COLO668 (cell line): Measurements from ENCODE around the gene SLCO2B1.
A peak's percentile ranks its signal among the peaks of the same experiment; 100 is the strongest.

ENCODE experiments used
- DNase-seq: peaks from one replicate; lab custom pipeline; 2025; ENCODE audit not compliant: unreplicated experiment; lab: John Stamatoyannopoulos, UW

The SLCO2B1 gene

DNA sequence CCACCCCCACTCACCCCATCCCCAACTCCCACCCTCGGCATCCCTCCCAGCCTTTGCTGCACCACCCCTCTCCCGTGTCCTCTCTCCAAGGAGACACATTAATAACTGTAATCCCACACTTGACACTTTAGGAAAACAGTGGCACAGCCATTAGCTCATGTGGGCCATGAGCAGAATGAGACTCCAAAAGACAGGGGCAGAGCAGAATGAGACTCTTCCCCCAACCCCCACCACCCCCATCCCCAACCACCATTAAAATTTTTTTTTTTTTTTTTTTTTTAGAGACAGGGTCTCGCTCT, 6.2 kb upstream of the SLCO2B1 start:
- DNase-seq: no peak

GRCh38 chr11:75145196-75145971, 5.5 kb upstream of the SLCO2B1 start:
- no peak for DNase-seq

DNA sequence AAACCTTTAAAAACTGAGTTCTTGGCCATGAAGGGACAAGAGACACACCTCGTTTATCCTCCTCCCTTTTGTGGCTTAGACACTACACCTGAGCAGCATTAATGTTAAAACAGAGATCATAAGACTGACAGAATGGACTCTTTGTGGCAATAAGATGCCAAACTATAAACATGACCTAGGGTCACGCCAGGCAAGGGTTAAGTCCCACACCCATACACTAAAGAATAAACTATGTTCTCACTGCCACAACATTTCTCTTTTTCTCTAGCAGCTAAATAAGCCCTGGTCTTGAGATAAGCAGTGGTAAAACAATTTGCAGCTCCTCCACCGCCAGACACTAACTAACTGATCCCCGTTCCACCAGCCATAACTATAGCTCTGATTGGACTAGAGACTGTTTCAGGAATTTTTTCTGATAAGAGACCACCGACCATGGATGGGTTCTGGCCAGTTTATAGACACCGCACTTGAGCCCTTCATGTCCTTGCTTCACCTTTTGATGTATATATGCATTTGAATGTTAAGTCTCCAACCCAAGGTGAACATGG, 4.9 kb upstream of the SLCO2B1 start:
- DNase-seq: no peak

DNA sequence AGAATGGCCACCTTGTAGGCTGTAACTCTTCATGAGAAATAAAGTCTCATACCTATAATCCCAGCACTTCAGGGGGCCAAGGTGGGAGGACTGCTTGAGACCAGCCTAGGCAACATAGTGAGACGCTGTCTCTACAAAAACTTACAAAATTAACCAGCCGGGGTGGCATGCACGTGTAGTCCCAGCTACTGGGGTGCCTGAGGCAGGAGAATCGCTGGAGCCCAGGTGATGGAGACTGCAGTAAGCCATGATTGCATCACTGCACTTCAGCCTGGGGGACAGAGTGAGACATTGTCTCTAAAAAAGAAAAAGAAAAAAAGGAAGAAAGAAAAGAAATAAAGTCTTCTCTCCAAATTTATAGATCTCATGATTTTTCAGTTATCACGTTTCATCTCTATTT, 4.2 kb upstream of the SLCO2B1 start:
- DNase-seq: no peak

DNA sequence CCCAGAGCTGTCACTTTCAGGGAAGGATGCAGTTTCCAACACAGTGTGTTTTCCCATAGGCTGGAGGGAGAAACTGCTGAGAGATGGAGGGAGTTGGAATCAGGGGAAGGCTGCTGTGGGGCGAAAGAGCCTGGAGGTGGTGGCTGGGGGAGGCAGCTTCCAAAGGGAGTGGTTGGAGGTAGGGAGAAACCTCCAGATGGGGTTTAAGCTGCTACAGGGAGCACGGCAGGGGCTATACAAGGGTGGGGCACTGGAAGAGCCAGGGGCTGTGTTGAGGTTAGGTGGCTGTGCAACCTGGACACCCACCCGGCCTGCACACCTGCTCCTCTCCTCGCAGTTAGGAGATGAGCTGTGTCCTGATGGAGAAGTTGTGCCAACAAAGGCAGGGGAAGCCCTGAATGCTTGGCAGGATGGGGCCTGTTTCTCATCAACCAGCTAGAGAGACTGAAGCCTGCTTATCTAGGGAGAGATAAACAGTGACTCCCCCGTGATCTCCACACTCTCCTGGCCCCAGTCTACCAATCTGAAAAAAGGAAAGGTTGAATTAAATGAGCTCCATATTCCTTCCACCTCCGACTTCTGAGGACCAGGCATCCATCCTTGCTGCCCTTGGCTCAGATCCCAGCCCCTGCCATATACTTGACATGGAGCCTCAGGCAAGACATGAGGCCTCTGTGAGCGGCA, 3.6 kb upstream of the SLCO2B1 start:
- DNase-seq: no peak

DNA sequence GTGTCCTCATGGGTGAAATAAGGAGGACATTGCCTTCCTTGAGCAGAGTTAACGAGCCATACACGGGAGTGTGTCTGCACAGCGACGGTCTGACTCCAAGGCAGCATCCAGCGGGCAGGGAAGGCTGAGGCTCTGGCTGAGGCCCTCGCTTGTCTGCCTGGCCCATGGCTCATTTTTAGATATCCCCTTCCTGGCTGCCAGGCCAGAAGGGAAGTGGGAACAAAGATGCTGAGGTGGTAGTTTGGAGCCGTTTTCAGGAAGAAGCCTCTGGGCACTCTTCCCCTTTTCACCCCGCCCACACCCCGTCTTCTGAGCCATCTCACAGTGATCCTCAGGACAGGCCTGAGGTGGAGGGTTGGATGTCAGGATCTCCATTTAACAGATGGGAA, 3.0 kb upstream of the SLCO2B1 start:
- no peak for DNase-seq

DNA sequence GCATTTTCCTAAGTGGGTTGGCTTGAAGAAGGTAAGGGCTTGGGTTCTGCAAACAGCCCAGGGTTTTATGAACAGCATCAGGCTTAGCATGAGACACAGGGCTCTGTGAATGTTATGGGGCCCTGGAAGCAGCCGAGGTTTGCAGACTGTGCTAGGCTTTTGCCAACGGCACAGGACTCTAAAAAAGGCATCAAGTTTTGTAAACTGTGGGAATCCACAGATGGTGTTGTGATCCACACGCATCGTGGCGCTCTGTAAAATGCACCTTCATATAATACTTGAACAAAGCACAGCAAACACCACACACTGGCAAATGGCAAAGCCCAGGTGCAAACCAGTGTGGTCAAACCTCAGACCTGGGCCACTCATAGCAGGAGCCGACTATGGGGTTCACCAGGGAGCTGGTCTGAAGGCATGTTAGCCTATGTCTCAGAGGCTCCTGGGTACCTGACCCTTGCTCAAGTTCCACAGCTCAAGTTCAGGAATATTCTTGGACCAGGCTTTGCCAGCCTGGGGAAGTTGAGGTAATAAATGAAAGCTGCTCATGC, 2.4 kb upstream of the SLCO2B1 start:
- no peak for DNase-seq

GRCh38 chr11:75149766-75150465, 991 bp upstream of the SLCO2B1 start:
- no peak for DNase-seq

DNA sequence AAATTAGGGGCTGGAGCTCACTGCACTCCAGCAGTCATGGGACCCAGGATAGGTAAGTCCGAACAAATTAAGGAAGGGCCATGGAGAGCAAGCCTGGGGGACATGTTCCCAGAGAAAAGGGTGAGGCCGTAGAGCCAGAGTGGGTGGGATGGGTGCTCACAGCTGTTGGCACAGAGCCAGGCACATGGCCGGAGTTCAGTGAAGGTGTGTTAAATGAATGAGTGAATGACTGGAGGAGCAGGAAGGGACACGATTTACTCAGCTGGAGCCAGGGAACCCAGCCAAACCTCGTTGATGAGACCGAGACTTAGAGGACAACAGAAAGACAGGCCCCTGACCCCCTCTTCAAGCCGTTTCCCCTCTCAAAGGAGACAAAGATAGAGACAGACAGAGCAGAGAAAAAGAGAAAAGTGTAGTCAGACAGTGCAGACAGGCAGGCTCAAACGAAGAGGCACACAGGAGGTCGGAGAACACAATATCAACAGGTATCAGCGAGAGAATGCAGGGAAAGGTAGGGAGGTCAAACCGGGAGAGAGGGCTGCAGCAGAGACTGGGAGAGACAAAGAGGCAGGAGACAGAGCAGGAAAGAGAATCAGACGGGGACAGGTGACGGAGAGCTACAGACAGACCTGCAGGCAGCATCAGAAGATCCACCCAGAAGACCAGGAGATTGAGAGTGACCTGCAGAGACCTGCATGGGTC, 590 bp downstream of the SLCO2B1 start:
- DNase-seq: peak; percentile 8

DNA sequence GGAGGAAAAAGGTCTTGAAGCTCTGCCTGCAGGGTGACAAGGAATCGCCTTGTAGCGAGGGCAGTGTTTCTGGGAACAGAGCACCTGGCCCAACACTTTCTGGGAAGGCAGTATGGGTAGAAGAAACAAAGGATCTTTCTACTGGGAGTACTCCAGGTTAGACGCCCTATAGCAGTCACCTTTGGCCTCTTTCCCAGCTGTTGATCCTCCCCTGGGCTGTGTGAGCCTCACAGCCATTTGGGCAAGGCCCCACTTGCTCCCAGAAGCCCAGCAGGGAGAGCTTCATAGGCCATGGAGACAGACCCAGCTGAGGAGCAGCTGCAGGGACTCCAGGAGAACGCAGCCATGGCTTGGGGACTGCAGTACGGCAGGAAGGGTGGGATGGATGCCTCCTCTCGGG, 1.2 kb downstream of the SLCO2B1 start:
- DNase-seq: no peak

DNA sequence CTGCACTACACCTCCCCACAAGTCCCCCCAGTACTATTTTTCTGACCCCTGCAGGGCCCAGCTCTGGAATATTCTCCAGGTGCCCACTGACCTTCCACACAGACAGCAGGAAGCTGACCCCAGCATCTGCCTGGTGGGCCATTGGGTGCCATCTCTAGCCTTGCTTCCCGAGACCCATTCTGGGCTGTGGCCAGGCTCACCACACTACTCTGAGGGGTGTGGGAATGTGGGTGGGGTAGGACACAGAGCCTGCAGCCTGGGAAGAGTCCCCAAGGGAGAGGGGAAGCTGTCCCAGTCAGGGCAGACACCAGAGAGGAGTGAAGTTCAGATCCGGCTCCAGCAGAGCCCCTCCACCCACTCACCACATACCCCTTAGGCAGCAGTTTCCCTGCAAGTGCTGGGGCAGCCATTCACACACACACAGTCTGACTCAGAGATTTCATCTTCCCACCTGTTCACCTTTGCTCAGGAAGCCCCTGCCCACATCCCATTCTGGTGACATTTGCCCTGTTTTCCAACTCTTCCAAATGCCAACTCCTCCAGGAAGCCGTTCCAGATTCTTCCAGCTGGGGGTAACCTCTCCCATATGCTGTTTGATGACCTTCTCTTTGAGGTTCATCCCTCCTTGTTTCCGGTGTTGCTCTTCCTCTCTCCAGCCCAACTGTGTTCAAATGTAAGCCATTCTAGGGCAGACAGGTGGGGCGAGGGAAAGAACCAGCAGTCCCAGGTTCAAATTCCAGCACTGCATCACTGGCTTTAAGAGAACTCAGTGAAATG, 1.9 kb downstream of the SLCO2B1 start:
- no peak for DNase-seq

GRCh38 chr11:75154646-75155569, 4.0 kb downstream of the SLCO2B1 start:
- no peak for DNase-seq

GRCh38 chr11:75155570-75156422, 4.9 kb downstream of the SLCO2B1 start:
- DNase-seq: no peak

DNA sequence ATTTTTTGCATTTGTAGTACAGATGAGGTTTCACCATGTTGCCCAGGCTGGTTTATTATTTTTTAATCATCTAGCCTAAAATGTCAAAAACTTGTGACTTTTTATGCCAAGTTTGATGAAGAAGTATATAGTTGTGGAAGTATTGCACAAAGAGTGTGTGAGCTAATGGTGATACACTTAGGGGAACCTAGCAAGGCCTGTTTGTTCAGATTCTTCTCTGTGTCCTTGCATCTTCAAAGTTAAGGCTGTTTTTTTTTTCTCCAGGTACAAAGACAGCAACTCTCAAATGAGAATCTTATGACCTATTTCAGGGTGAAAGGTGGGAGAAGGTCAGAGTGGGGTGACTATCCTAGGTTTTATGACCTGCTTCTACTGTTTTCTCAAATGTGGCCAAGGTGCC, 7.3 kb downstream of the SLCO2B1 start:
- no peak for DNase-seq

GRCh38 chr11:75158696-75159150, 7.8 kb downstream of the SLCO2B1 start:
- no peak for DNase-seq

- no peak for DNase-seq
These were observed 8.4 kb downstream of the SLCO2B1 start for GRCh38 chr11:75159151-75159953.

GRCh38 chr11:75160220-75160757, 9.4 kb downstream of the SLCO2B1 start:
- DNase-seq: no peak
